Transverse colon (tissue), 4 donors: ENCODE results near the gene FHAD1. TPM values are rescaled to one million over a fixed set of nuclear protein-coding genes. Genes with fewer than 3 reads are reported as not detected.

ENCODE experiments used
- DNase-seq: peaks from one replicate; pipeline ENCODE4 v3.0.0-alpha.2; 2019
- H3K27ac ChIP-seq, 4 donors: fragments of 200-600 bp; sonication (generic); 2 replicates each; pipeline ENCODE4 v1.5.1; 2016 to 2018; ENCODE audit warnings: inconsistent platforms in 4 of 4
- H3K27me3 ChIP-seq: fragments of 200-600 bp; sonication (generic); 2 replicates; pipeline ENCODE4 v1.5.1; 2017; ENCODE audit warnings: inconsistent platforms
- H3K36me3 ChIP-seq, 4 donors: fragments of 200-600 bp; sonication (generic); 2 replicates each; pipeline ENCODE4 v1.5.1; 2017 to 2019; ENCODE audit warnings: inconsistent platforms in 4 of 4
- H3K4me1 ChIP-seq, 4 donors: fragments of 200-600 bp; sonication (generic); 2 replicates each; pipeline ENCODE4 v1.5.1; 2017 to 2020; ENCODE audit warnings: inconsistent platforms in 4 of 4
- H3K4me3 ChIP-seq, 4 donors: fragments of 200-600 bp; sonication (generic); 1 replicate in 1 of 4; 2 replicates in 3 of 4; pipeline versions ENCODE4 v1.5.1 to v1.6.1; 2017 to 2019; ENCODE audit warnings: inconsistent platforms in 4 of 4
- H3K9me3 ChIP-seq, 2 donors: fragments of 200-600 bp; sonication (generic); 2 replicates each; pipeline ENCODE4 v1.5.1; 2017 to 2019; ENCODE audit warnings: inconsistent platforms in 2 of 2
- EP300 ChIP-seq: sonication (generic); formaldehyde crosslinking; IDR thresholded peaks from one replicate; pipeline ENCODE4 v1.6.1; 2017; ENCODE audit warnings: antibody characterized with exemption, low read depth
- POLR2A ChIP-seq: fragments of 450-650 bp; IDR thresholded peaks from one replicate; pipeline ENCODE4 v1.6.1; 2016; ENCODE audit warnings: antibody characterized with exemption, mild to moderate bottlenecking, moderate library complexity
- POLR2AphosphoS5 ChIP-seq, 3 donors: sonication (generic); formaldehyde crosslinking; IDR thresholded peaks; one replicate each; pipeline ENCODE4 v1.6.1; 2016; ENCODE audit warnings: antibody characterized with exemption in 3 of 3
- WGBS, 2 donors: methylation state at CpG; one replicate each; pipeline ENCODE4 v1.1.5; 2018; ENCODE audit warnings: low coverage in 1 of 2; 5-methylcytosine and 5-hydroxymethylcytosine counted together
- in situ Hi-C, 4 donors: fragments of 200-750 bp; cut with MboI; loops; one replicate each; pipeline versions ENCODE4 v1.15.0 to v1.15.1; 2017; ENCODE audit warnings: low sequenced_read_pairs in 3 of 4, low pct_ligation_motif_present in 1 of 4, low pct_unique_long_range_greater_than_20kb in 1 of 4
- intact Hi-C: fragments of 100-400 bp; cut with DNase I; formaldehyde crosslinking; loops from one replicate; pipeline ENCODE4 v1.15.1; 2023; ENCODE audit warnings: low total_unique reads
- total RNA-seq, 4 donors: library from RNA; depleted of rRNA; stranded (reverse); fragments of >200 nt; gene quantifications; one replicate each; pipeline ENCODE4 v1.1.0, GENCODE V29; 2016
- TF ChIP-seq, protein P1 (sequence below), 5 experiments: fragments of 200-600 bp in 3 of 5; fragments of 450-650 bp in 2 of 5; sonication (generic) in 3 of 5; IDR thresholded peaks; 1 replicate in 2 of 5; 2 replicates in 3 of 5; pipeline ENCODE4 v1.5.1; 2016 to 2017; ENCODE audit warnings: antibody characterized with exemption in 5 of 5, inconsistent platforms in 3 of 5, mild to moderate bottlenecking in 2 of 5, moderate library complexity in 1 of 5

FHAD1 gene
- under 1 TPM in 2 of 4 donors, not detected in 2; 0.75 to 0.82 TPM for total RNA-seq

DNA sequence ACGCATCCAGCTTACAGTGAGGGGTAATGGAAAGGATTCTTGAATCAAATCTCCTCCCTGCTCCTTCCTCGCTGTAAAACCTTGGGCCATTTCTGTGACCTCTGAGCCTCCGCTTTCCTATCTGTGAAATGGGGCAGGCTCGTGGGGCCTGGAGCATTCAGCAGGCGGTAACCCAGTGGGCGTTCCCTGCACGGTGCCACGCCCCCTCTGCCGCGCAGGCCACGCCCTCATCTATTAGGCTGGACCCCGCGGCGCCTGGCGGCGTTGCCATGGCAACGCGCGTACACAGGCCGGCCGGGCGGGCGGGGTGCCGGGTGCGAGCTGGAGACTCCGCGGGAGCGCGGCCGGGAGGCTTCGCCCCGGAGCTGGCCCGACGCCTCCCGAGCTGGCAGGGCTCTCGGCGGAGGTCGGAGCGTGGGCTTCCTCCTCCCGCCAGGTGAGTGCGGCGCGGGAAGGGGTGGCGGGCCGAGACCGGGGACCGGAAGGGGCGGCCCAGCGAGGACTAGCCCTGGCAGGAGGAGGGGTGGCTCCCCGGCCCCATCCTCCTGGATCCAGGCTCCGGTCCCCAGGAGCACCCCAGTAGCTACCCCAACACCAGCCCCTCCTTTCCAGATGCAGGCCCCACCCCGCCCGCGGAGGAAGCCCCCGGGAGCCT is at the start of gene FHAD1:
Gene FHAD1 (plus strand): TSS at position 264 of the 655 bp plus-strand sequence. CDS start 4,562 bp downstream, outside the sequence.
- no peaks in the 10 kb centered on the region for H3K36me3 ChIP-seq
- no peak for TF ChIP-seq POLR2A
- TF ChIP-seq EP300 = no peak
- no peak for TF ChIP-seq POLR2AphosphoS5 (IDR thresholded peaks at IDR 0.05)
- TF ChIP-seq, protein P1, sequence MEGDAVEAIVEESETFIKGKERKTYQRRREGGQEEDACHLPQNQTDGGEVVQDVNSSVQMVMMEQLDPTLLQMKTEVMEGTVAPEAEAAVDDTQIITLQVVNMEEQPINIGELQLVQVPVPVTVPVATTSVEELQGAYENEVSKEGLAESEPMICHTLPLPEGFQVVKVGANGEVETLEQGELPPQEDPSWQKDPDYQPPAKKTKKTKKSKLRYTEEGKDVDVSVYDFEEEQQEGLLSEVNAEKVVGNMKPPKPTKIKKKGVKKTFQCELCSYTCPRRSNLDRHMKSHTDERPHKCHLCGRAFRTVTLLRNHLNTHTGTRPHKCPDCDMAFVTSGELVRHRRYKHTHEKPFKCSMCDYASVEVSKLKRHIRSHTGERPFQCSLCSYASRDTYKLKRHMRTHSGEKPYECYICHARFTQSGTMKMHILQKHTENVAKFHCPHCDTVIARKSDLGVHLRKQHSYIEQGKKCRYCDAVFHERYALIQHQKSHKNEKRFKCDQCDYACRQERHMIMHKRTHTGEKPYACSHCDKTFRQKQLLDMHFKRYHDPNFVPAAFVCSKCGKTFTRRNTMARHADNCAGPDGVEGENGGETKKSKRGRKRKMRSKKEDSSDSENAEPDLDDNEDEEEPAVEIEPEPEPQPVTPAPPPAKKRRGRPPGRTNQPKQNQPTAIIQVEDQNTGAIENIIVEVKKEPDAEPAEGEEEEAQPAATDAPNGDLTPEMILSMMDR (IDR thresholded peaks at IDR 0.05) = no peak
- H3K4me1 ChIP-seq = peaks cover 6 to 46% (median 9%) of the 10 kb centered on the region in 4 donors

DNA sequence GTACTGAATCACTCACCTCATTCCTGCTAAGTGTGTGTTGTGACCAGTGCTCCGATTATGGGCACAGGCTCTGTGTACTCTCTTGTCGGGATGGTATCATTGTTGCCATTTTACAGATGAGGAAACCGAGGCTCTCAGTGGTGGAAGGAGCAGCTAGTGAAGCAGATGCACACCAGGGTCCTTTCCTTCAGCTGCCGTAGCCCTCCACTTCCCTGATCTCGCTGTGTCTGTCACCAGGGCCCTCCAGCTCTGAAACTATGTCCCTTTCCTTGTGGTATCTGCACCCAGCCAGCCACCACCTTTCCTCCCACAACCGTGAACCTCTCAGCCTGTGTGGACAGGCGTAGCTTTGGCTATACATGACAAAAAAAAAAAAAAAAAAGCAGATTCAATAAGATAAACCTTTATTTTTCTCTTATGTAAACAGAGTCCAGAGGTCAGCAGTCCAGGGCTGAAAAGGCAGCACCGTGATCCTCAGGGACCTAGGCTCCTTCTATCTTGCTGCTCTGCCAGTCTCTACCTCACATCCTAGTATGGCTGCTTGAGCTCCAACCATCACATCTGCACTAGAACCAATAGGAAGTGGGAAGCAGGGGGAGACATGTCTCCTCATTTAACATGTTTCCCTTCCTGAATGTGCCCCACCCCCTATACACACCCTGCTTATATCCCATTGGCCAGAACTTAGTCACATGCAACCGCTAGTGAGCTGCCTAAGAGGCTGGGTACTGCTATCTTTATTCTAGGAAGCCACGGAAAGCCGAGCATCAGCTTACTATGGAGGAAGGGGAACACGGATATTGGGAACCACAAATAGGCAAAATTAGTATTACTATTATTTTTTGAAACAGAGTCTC is 49.2 kb upstream of the FHAD1 start:
- intact Hi-C loops = no loop called here
- no peak for DNase-seq
- TF ChIP-seq POLR2AphosphoS5 (IDR thresholded peaks at IDR 0.05) (no peak), EP300 (no peak), POLR2A (no peak)
- TF ChIP-seq, protein P1 (IDR thresholded peaks at IDR 0.05) = no peak
- Histone ChIP-seq H3K27ac (peak overlapping the region; percentile 67 to 78 (median 74)), H3K9me3 (no peaks in the 10 kb centered on the region), H3K4me1 (peaks cover 27 to 63% (median 50%) of the 10 kb centered on the region in 4 donors), H3K4me3 (no peak overlapping the region), H3K27me3 (no peaks in the 10 kb centered on the region), H3K36me3 (no peaks in the 10 kb centered on the region)
- in situ Hi-C loops = no loop called here
- 65 to 85% methylated on average over 5 to 12 of the region's 12 CpGs for WGBS, 2 donors

More for the DNA sequence above, at the start of gene FHAD1:
- Histone ChIP-seq H3K27me3 (no peaks in the 10 kb centered on the region), H3K9me3 (no peaks in the 10 kb centered on the region), H3K4me3 (peak within 1 kb of the TSS; percentile 33 to 59 (median 43)), H3K27ac (peak within 1 kb of the TSS; percentile 51 to 68 (median 60))
- in situ Hi-C loops = no loop called here
- DNase-seq = peak; percentile 70
- 14% methylated on average over 24 of the region's 55 CpGs; no CpG with 5 or more reads in 1 of the 2 donors for WGBS, 2 donors
- intact Hi-C loops = no loop called here

DNA sequence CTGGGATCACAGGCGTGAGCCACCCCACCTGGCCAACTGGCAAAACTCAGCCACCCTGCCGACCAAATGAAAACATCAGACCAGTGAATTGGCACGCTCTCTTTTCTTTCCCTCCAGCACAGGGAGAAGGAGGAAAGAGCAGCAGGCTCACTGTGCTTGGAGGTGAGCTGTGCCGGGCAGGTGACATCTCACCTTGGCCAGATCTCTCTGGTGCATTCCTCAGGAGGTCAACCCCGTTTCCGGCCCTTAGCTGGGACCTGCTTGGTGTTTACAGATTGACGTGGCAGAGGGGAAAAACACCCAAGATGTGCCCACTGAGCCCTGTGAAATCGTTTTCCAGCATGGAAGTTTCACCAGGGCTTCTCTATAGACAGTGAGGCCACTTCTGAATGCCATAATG is 48.3 kb upstream of the FHAD1 start:
- H3K9me3 ChIP-seq = no peaks in the 10 kb centered on the region
- no peak for DNase-seq
- no peaks in the 10 kb centered on the region for H3K36me3 ChIP-seq
- TF ChIP-seq, protein P1 (IDR thresholded peaks at IDR 0.05) = no peak
- TF ChIP-seq POLR2A = no peak
- TF ChIP-seq POLR2AphosphoS5 (IDR thresholded peaks at IDR 0.05) = no peak
- no peak for TF ChIP-seq EP300
- WGBS, 2 donors = 38 to 81% methylated on average over 2 to 8 of the region's 8 CpGs
- H3K27ac ChIP-seq = peak overlapping the region; percentile 37 to 78 (median 71)
- in situ Hi-C loops = no loop called here
- no peak overlapping the region for H3K4me3 ChIP-seq
- peaks cover 29 to 71% (median 54%) of the 10 kb centered on the region in 4 donors for H3K4me1 ChIP-seq
- H3K27me3 ChIP-seq = no peaks in the 10 kb centered on the region
- intact Hi-C loops = no loop called here

DNA sequence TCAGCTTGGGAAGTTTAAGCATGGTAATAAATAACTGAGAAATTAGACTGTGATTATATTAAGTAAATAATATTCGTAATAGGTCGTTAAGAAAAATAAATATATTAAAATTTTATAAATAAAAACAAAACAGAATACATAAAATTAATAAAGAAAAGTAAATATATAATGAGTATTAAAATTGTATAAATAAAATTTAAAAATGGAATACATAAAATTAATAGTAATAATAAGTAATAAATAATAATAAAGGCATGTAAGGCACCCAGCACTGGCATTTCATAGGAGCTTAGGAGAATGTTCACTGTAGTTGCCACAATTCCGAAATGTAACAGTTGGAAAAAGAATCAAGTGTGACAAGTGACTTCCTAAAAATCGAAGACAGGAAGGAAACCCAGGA is 45.8 kb upstream of the FHAD1 start:
- Histone ChIP-seq H3K27me3 (no peaks in the 10 kb centered on the region), H3K4me3 (no peak overlapping the region), H3K27ac (peak overlapping the region; percentile 85 to 90 (median 88)), H3K4me1 (peaks cover 33 to 77% (median 52%) of the 10 kb centered on the region in 4 donors), H3K9me3 (no peaks in the 10 kb centered on the region), H3K36me3 (no peaks in the 10 kb centered on the region)
- WGBS, 2 donors = 24 to 43% methylated on average over 4 of the region's 4 CpGs
- DNase-seq = no peak
- intact Hi-C loops (no loop called here), in situ Hi-C loops (no loop called here)
- TF ChIP-seq POLR2AphosphoS5 (IDR thresholded peaks at IDR 0.05) (no peak), EP300 (no peak), POLR2A (no peak)
- TF ChIP-seq, protein P1 (IDR thresholded peaks at IDR 0.05) = no peak
